Fibroblast of pulmonary artery (primary cell): ENCODE results near the gene U2AF2.

ENCODE experiments used
- DNase-seq: peaks from one replicate; pipeline ENCODE4 v3.0.0-alpha.2; 2010; ENCODE audit warnings: low read depth
- H3K4me3 ChIP-seq: replicated peaks from 2 replicates; pipeline ENCODE4 v1.5.1; 2011; ENCODE audit warnings: low read depth, mild to moderate bottlenecking, control low read depth, low read length, moderate library complexity
- CTCF ChIP-seq: IDR thresholded peaks from 2 replicates; pipeline ENCODE4 v1.5.1; 2011; ENCODE audit warnings: mild to moderate bottlenecking, control low read depth, low read length, inconsistent platforms; ENCODE audit errors: missing control alignments

U2AF2 gene

GRCh38 chr19:55670280-55671053 is 15.6 kb downstream of the U2AF2 start:
- H3K4me3 ChIP-seq: no peak overlapping the region
- no peak for TF ChIP-seq CTCF
- no peak for DNase-seq

GRCh38 chr19:55671054-55671378 is 16.2 kb downstream of the U2AF2 start:
- TF ChIP-seq CTCF: no peak
- no peak for DNase-seq
- no peak overlapping the region for H3K4me3 ChIP-seq

- no peak for TF ChIP-seq CTCF
- peak; percentile 17 for DNase-seq
- no peak overlapping the region for H3K4me3 ChIP-seq
Observed at GRCh38 chr19:55672418-55672817, 17.6 kb downstream of the U2AF2 start.

- no peak for DNase-seq
- no peak for TF ChIP-seq CTCF
- H3K4me3 ChIP-seq: no peak overlapping the region
Observed at GRCh38 chr19:55673465-55673864, 18.6 kb downstream of the U2AF2 start.

- no peak for DNase-seq
- no peak for TF ChIP-seq CTCF
- H3K4me3 ChIP-seq: no peak overlapping the region
Observed at GRCh38 chr19:55673889-55674288, 19.1 kb downstream of the U2AF2 start.

- H3K4me3 ChIP-seq: peak overlapping the region; percentile 93
- DNase-seq: no peak
- TF ChIP-seq CTCF: no peak
Observed at GRCh38 chr19:55674459-55674840, 19.6 kb downstream of the U2AF2 start.
